Stimulated activated effector memory CD8-positive, alpha-beta T cell treated with anti-CD3 and anti-CD28 coated beads, Interleukin-12 subunit alpha, Interleukin-12 subunit beta, amount 100 ng/mL, for 72 hours (primary cell): ENCODE measurements around the gene ACCS.
A peak's percentile ranks its signal among the peaks of the same experiment; 100 is the strongest.

Source experiments
- ATAC-seq: fragments of 150-1000 bp; cut with Tn5 transposase; 2 replicates; pipeline ENCODE4 v1.10.0; 2021
- DNase-seq, 2 donors: peaks; one replicate each; pipeline ENCODE4 v3.0.0; 2021 to 2022; ENCODE audit warnings: low spot score in 2 of 2
- H3K27ac Mint-ChIP-seq: one replicate; pipeline ENCODE4 v1.8.0; 2022; ENCODE audit warnings: mild to moderate bottlenecking, mixed read lengths
- H3K36me3 Mint-ChIP-seq: one replicate; pipeline ENCODE4 v1.8.0; 2022; ENCODE audit warnings: mild to moderate bottlenecking, mixed read lengths
- H3K4me1 Mint-ChIP-seq: one replicate; pipeline ENCODE4 v1.8.0; 2022; ENCODE audit warnings: mixed read lengths
- H3K4me3 Mint-ChIP-seq: one replicate; pipeline ENCODE4 v1.8.0; 2022; ENCODE audit warnings: mild to moderate bottlenecking, mixed read lengths
- H3K9me3 Mint-ChIP-seq: one replicate; pipeline ENCODE4 v1.8.0; 2022; ENCODE audit warnings: mixed read lengths

Gene ACCS

GRCh38 chr11:44032299-44033085, 33.6 kb upstream of the ACCS start:
- ATAC-seq = no peak

GRCh38 chr11:44033411-44033850, 32.6 kb upstream of the ACCS start:
- H3K36me3 Mint-ChIP-seq = no peaks in the 10 kb centered on the region
- H3K9me3 Mint-ChIP-seq = no peaks in the 10 kb centered on the region
- H3K4me1 Mint-ChIP-seq = no peaks in the 10 kb centered on the region
- no peak for ATAC-seq
- H3K4me3 Mint-ChIP-seq = no peak overlapping the region
- H3K27ac Mint-ChIP-seq = no peak overlapping the region
- DNase-seq = no peak

More at GRCh38 chr11:44032299-44033085, 33.6 kb upstream of the ACCS start:
- H3K4me1 Mint-ChIP-seq = no peaks in the 10 kb centered on the region
- no peaks in the 10 kb centered on the region for H3K36me3 Mint-ChIP-seq
- no peak overlapping the region for H3K4me3 Mint-ChIP-seq
- H3K27ac Mint-ChIP-seq = no peak overlapping the region
- no peaks in the 10 kb centered on the region for H3K9me3 Mint-ChIP-seq
- peak in 1 of 2 donors; percentile 30 for DNase-seq

GRCh38 chr11:44033856-44034255, 32.2 kb upstream of the ACCS start:
- Mint-ChIP-seq H3K36me3 (no peaks in the 10 kb centered on the region), H3K27ac (no peak overlapping the region), H3K9me3 (no peaks in the 10 kb centered on the region), H3K4me3 (no peak overlapping the region), H3K4me1 (no peaks in the 10 kb centered on the region)
- DNase-seq (no peak), ATAC-seq (no peak)

GRCh38 chr11:44034639-44035038, 31.4 kb upstream of the ACCS start:
- DNase-seq (no peak), ATAC-seq (no peak)
- Mint-ChIP-seq H3K9me3 (no peaks in the 10 kb centered on the region), H3K36me3 (no peaks in the 10 kb centered on the region), H3K4me3 (no peak overlapping the region), H3K4me1 (no peaks in the 10 kb centered on the region), H3K27ac (no peak overlapping the region)

- no peaks in the 10 kb centered on the region for H3K36me3 Mint-ChIP-seq
- H3K27ac Mint-ChIP-seq = no peak overlapping the region
- DNase-seq = peak; percentile 6 to 55
- H3K4me3 Mint-ChIP-seq = no peak overlapping the region
- H3K9me3 Mint-ChIP-seq = peaks cover 7% of the 10 kb centered on the region
- peak; percentile 74 for ATAC-seq
- H3K4me1 Mint-ChIP-seq = no peaks in the 10 kb centered on the region
Observed at GRCh38 chr11:44036811-44037657, 29.0 kb upstream of the ACCS start.

- ATAC-seq = no peak
- H3K9me3 Mint-ChIP-seq = peaks cover 7% of the 10 kb centered on the region
- DNase-seq = peak in 1 of 2 donors; percentile 2
- no peak overlapping the region for H3K27ac Mint-ChIP-seq
- H3K4me3 Mint-ChIP-seq = no peak overlapping the region
- no peaks in the 10 kb centered on the region for H3K36me3 Mint-ChIP-seq
- no peaks in the 10 kb centered on the region for H3K4me1 Mint-ChIP-seq
Observed at GRCh38 chr11:44037658-44037998, 28.4 kb upstream of the ACCS start.

GRCh38 chr11:44043157-44043556, 22.9 kb upstream of the ACCS start:
- DNase-seq (no peak), ATAC-seq (no peak)
- H3K27ac Mint-ChIP-seq = no peak overlapping the region
- H3K9me3 Mint-ChIP-seq = peaks cover 7% of the 10 kb centered on the region
- no peaks in the 10 kb centered on the region for H3K36me3 Mint-ChIP-seq
- H3K4me1 Mint-ChIP-seq = no peaks in the 10 kb centered on the region
- H3K4me3 Mint-ChIP-seq = no peak overlapping the region

- Mint-ChIP-seq H3K27ac (no peak overlapping the region), H3K4me3 (no peak overlapping the region), H3K36me3 (no peaks in the 10 kb centered on the region), H3K4me1 (no peaks in the 10 kb centered on the region), H3K9me3 (peaks cover 4% of the 10 kb centered on the region)
- ATAC-seq (no peak), DNase-seq (no peak)
Observed at GRCh38 chr11:44046182-44046581, 19.9 kb upstream of the ACCS start.

GRCh38 chr11:44047298-44047697, 18.8 kb upstream of the ACCS start:
- ATAC-seq = no peak
- Mint-ChIP-seq H3K27ac (no peak overlapping the region), H3K4me1 (no peaks in the 10 kb centered on the region), H3K4me3 (no peak overlapping the region), H3K36me3 (no peaks in the 10 kb centered on the region), H3K9me3 (no peaks in the 10 kb centered on the region)
- DNase-seq = no peak

GRCh38 chr11:44047931-44048431, 18.1 kb upstream of the ACCS start, which contains the start of gene ACCSL:
Gene ACCSL, plus strand, starts transcription at chr11:44047981. Its CDS starts 56 bp downstream, at chr11:44048037.
- ATAC-seq = no peak
- Mint-ChIP-seq H3K4me3 (no peak within 1 kb of the TSS), H3K4me1 (no peaks in the 10 kb centered on the region), H3K36me3 (no peaks in the 10 kb centered on the region), H3K27ac (no peak within 1 kb of the TSS), H3K9me3 (no peaks in the 10 kb centered on the region)
- no peak for DNase-seq

GRCh38 chr11:44049832-44050231, 16.2 kb upstream of the ACCS start:
- Mint-ChIP-seq H3K27ac (no peak overlapping the region), H3K9me3 (no peaks in the 10 kb centered on the region), H3K4me3 (no peak overlapping the region), H3K4me1 (no peaks in the 10 kb centered on the region), H3K36me3 (no peaks in the 10 kb centered on the region)
- DNase-seq (no peak), ATAC-seq (no peak)

- Mint-ChIP-seq H3K4me1 (no peaks in the 10 kb centered on the region), H3K36me3 (no peaks in the 10 kb centered on the region), H3K4me3 (no peak overlapping the region), H3K27ac (no peak overlapping the region), H3K9me3 (no peaks in the 10 kb centered on the region)
- DNase-seq = no peak
- no peak for ATAC-seq
Observed at GRCh38 chr11:44051171-44051570, 14.9 kb upstream of the ACCS start.

GRCh38 chr11:44057340-44057739, 8.7 kb upstream of the ACCS start:
- DNase-seq = no peak
- Mint-ChIP-seq H3K4me1 (no peaks in the 10 kb centered on the region), H3K4me3 (no peak overlapping the region), H3K9me3 (no peaks in the 10 kb centered on the region), H3K36me3 (no peaks in the 10 kb centered on the region), H3K27ac (no peak overlapping the region)
- no peak for ATAC-seq

- Mint-ChIP-seq H3K27ac (no peak overlapping the region), H3K9me3 (no peaks in the 10 kb centered on the region), H3K4me1 (no peaks in the 10 kb centered on the region), H3K4me3 (no peak overlapping the region), H3K36me3 (no peaks in the 10 kb centered on the region)
- ATAC-seq (no peak), DNase-seq (no peak)
Observed at GRCh38 chr11:44058275-44058674, 7.8 kb upstream of the ACCS start.

GRCh38 chr11:44065161-44065661, 859 bp upstream of the ACCS start:
- H3K4me1 Mint-ChIP-seq = peaks cover 10% of the 10 kb centered on the region
- peak overlapping the region; percentile 87 for H3K4me3 Mint-ChIP-seq
- no peaks in the 10 kb centered on the region for H3K9me3 Mint-ChIP-seq
- DNase-seq = no peak
- peaks cover 10% of the 10 kb centered on the region for H3K36me3 Mint-ChIP-seq
- peak overlapping the region; percentile 95 for H3K27ac Mint-ChIP-seq
- no peak for ATAC-seq
